H1 (cell line): ENCODE measurements around the gene GTF2F1. TPM values are rescaled to one million over a fixed set of nuclear protein-coding genes. Genes with fewer than 3 reads are reported as not detected.

ENCODE experiments used
- USF2 ChIP-seq: IDR thresholded peaks from 2 replicates; pipeline ENCODE4 v1.6.1; 2011; ENCODE audit warnings: low read length, improper control_type of control experiment
- polyA plus RNA-seq, 7 experiments: library from polyadenylated mRNA; depleted of rRNA in 3 of 7; stranded (reverse) in 5 of 7; unstranded in 2 of 7; fragments of >200 nt in 5 of 7; fragments of 200-250 nt in 2 of 7; gene quantifications; 1 replicate in 5 of 7; 2 replicates in 1 of 7; 4 replicates in 1 of 7; pipeline versions ENCODE4 v1.2.1 to v1.2.3, GENCODE V29; 2011 to 2013; ENCODE audit warnings: missing spikeins in 2 of 7, mixed read lengths in 2 of 7
- total RNA-seq: library from RNA; stranded (reverse); fragmentation: NEBNext Ultra II Directional; extraction: Animal tissue kit (Norgen Biotek cat#: 25700); gene quantifications from 2 replicates; pipeline ENCODE4 v1.2.1, GENCODE V29; 2021

GTF2F1 gene
- total and polyA plus RNA-seq, 2 of the 8 experiments (the other 6 are each of a cell fraction or from before 2014, with no cell fraction given), result 29.3 to 56.3 TPM

- TF ChIP-seq USF2, result no peak
These were observed 35.0 kb downstream of the GTF2F1 start (continued) for GRCh38 chr19:6358003-6358402.
